ENCODE measurements around the gene ZNF579.

- TF ChIP-seq CTCF (IDR thresholded peaks at IDR 0.05; ENCODE audit: low read depth, low read length, poor library complexity, severe bottlenecking) (no peak), EZH2phosphoT487 (IDR thresholded peaks at IDR 0.05; ENCODE audit: borderline replicate concordance, low read length) (no peak)
Observed at GRCh38 chr19:55590617-55591016, 10.0 kb upstream of the ZNF579 start.
